PFSK-1 (cell line): ENCODE data around the gene ALS2.

ENCODE experiments used
- FOXP2 ChIP-seq: optimal IDR thresholded peaks from 2 replicates; pipeline ENCODE3; 2011; ENCODE audit warnings: borderline replicate concordance, control low read depth, inconsistent platforms; ENCODE audit not compliant: insufficient read depth; ENCODE audit errors: extremely low read length, extremely low read depth
- POLR2AphosphoS5 ChIP-seq: IDR thresholded peaks from 2 replicates; pipeline ENCODE4 v1.6.1; 2012; ENCODE audit warnings: low read depth, mild to moderate bottlenecking, control low read depth, low read length, moderate library complexity
- REST ChIP-seq, 2 experiments: IDR thresholded peaks; 2 replicates each; pipeline versions ENCODE4 v1.6.1 to v1.8.0; 2011 to 2012; ENCODE audit warnings: low read depth in 2 of 2, low read length in 2 of 2, control low read depth in 1 of 2, inconsistent platforms in 1 of 2, mild to moderate bottlenecking in 1 of 2, moderate library complexity in 1 of 2; ENCODE audit not compliant: insufficient read depth in 1 of 2
- SIN3A ChIP-seq: IDR thresholded peaks from 2 replicates; pipeline ENCODE4 v1.6.1; 2012; ENCODE audit warnings: mild to moderate bottlenecking, low read length, moderate library complexity, borderline replicate concordance; ENCODE audit not compliant: insufficient read depth
- TAF1 ChIP-seq: IDR thresholded peaks from 2 replicates; pipeline ENCODE4 v1.6.1; 2012; ENCODE audit warnings: low read length, control low read depth, borderline replicate concordance; ENCODE audit not compliant: insufficient read depth

ALS2 gene

GRCh38 chr2:201754717-201755415, 25.9 kb downstream of the ALS2 start:
- TF ChIP-seq SIN3A (no peak), POLR2AphosphoS5 (no peak), FOXP2 (no peak), REST (IDR thresholded peaks at IDR 0.05; ENCODE audit: insufficient read depth in 1 of 2, low read depth in 2 of 2, low read length in 2 of 2) (no peak), TAF1 (no peak)

DNA sequence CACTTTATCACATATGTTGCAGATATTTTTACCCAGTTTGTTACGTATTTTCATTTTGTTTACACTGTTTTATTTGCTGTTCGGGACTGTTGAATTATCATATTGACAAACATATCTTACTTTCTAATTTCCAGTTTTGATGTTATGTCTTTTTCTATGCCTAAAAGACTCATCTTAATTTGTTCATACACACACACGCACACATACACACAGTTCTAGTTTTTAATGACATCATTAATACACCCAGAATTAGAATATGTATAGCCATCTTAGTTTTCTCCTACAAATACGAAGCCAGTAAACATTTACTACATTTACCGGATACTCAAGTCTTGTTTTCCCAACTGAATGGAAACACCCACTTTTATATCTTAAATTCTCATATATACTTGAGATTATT, 29.2 kb downstream of the ALS2 start:
- TF ChIP-seq FOXP2 (no peak), TAF1 (no peak), REST (IDR thresholded peaks at IDR 0.05; ENCODE audit: insufficient read depth in 1 of 2, low read depth in 2 of 2, low read length in 2 of 2) (no peak)

- TF ChIP-seq REST (IDR thresholded peaks at IDR 0.05; ENCODE audit: insufficient read depth in 1 of 2, low read depth in 2 of 2, low read length in 2 of 2): no peak
- no peak for TF ChIP-seq FOXP2
- no peak for TF ChIP-seq TAF1
- TF ChIP-seq SIN3A: no peak
- TF ChIP-seq POLR2AphosphoS5: no peak
These were observed 34.2 kb downstream of the ALS2 start for GRCh38 chr2:201746551-201746950.

DNA sequence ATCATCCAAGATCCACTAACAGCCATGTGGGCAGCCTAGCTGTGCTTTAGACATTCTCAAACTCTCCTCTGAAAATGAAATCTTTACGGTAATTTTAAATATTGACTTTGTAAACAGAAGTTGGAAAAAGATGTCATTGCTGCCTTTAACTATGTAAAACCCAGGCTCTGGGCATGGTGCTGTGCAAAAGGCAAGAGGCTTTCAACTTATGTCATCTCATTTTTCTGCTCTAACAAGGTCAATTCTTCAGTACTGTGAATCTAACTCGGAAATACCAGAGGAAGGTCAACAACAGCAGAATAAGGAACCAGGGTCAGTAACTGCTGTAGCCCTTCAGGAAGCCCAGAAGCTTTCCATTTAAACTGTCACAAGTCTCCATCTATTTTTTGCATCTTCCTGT, 45.2 kb downstream of the ALS2 start:
- TF ChIP-seq FOXP2 (no peak), SIN3A (no peak), REST (IDR thresholded peaks at IDR 0.05; ENCODE audit: insufficient read depth in 1 of 2, low read depth in 2 of 2, low read length in 2 of 2) (no peak), POLR2AphosphoS5 (no peak), TAF1 (no peak)

GRCh38 chr2:201734111-201734510, 46.6 kb downstream of the ALS2 start:
- no peak for TF ChIP-seq POLR2AphosphoS5
